Type B pancreatic cell (in vitro differentiated cells): Measurements from ENCODE around the gene ADAMTS17. TPM values are rescaled to one million over a fixed set of nuclear protein-coding genes. Genes with fewer than 3 reads are reported as not detected.

ENCODE experiments used
- DNase-seq: peaks from one replicate; pipeline ENCODE4 v3.0.0; 2021; ENCODE audit warnings: mixed read lengths; ENCODE audit not compliant: unreplicated experiment; ENCODE audit errors: extremely low spot score
- H3K27ac Mint-ChIP-seq: 2 replicates; pipeline ENCODE4 v1.8.0; 2021; ENCODE audit warnings: mild to moderate bottlenecking, mixed read lengths
- H3K27me3 Mint-ChIP-seq: 2 replicates; pipeline ENCODE4 v1.8.0; 2021; ENCODE audit warnings: mixed read lengths
- H3K36me3 Mint-ChIP-seq: 2 replicates; pipeline ENCODE4 v1.8.0; 2021; ENCODE audit warnings: mixed read lengths
- H3K4me1 Mint-ChIP-seq: one replicate; pipeline ENCODE4 v1.8.0; 2021; ENCODE audit warnings: mixed read lengths; ENCODE audit not compliant: unreplicated experiment
- H3K4me3 Mint-ChIP-seq: 2 replicates; pipeline ENCODE4 v1.8.0; 2021; ENCODE audit warnings: mild to moderate bottlenecking, mixed read lengths
- H3K9me3 Mint-ChIP-seq: 2 replicates; pipeline ENCODE4 v1.8.0; 2021; ENCODE audit warnings: mixed read lengths
- total RNA-seq: library from RNA; stranded (reverse); gene quantifications from 2 replicates; pipeline ENCODE4 v1.2.1, GENCODE V29; 2021; ENCODE audit warnings: low replicate concordance
- TF ChIP-seq, protein P1 (sequence below): fragments of 200-600 bp; sonication (generic); conservative IDR thresholded peaks from 2 replicates; pipeline ENCODE4 v1.5.0; 2021; ENCODE audit warnings: antibody characterized with exemption, mild to moderate bottlenecking

ADAMTS17 gene
- total RNA-seq, 1 donor from 2014 or later: 18.3 TPM

DNA sequence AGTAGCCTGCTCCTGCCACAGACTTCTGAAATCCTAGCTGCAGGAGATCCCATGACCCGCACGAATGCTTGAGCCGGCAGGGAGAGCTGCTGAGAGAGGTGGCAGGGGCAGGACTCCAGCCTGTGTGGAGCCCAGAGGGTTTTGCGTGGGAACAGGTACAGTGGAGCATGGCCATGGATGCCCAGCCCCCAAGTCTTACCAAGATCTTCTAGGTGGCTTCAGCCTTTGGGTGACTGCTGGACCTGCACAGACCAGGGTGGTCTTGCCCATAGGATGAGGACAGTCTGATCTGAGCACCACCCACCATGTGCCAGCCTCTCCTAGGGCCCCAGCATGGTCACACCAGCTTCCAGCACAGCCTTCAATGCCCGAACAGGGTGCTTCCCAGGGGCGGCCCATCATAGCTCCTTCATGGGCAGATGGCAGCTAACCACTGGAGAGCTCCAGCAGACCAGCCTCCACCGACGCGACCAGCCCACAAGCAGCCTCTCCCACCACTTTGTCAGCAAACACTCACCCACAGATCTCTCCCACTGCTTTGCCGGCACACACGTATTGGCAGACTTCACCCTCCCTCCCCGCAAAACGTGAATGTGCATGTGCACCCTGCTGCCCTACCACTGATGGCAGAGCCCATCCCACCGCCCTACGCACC, 56.0 kb downstream of the ADAMTS17 start:
- TF ChIP-seq, protein P1, sequence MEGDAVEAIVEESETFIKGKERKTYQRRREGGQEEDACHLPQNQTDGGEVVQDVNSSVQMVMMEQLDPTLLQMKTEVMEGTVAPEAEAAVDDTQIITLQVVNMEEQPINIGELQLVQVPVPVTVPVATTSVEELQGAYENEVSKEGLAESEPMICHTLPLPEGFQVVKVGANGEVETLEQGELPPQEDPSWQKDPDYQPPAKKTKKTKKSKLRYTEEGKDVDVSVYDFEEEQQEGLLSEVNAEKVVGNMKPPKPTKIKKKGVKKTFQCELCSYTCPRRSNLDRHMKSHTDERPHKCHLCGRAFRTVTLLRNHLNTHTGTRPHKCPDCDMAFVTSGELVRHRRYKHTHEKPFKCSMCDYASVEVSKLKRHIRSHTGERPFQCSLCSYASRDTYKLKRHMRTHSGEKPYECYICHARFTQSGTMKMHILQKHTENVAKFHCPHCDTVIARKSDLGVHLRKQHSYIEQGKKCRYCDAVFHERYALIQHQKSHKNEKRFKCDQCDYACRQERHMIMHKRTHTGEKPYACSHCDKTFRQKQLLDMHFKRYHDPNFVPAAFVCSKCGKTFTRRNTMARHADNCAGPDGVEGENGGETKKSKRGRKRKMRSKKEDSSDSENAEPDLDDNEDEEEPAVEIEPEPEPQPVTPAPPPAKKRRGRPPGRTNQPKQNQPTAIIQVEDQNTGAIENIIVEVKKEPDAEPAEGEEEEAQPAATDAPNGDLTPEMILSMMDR: no peak
- peaks cover 5% of the 10 kb centered on the region for H3K36me3 Mint-ChIP-seq
- DNase-seq: no peak
- no peak overlapping the region for H3K27ac Mint-ChIP-seq
- H3K9me3 Mint-ChIP-seq: no peaks in the 10 kb centered on the region
- no peaks in the 10 kb centered on the region for H3K4me1 Mint-ChIP-seq
- no peak overlapping the region for H3K4me3 Mint-ChIP-seq
- no peaks in the 10 kb centered on the region for H3K27me3 Mint-ChIP-seq

- DNase-seq: no peak
- Mint-ChIP-seq H3K27ac (no peak overlapping the region), H3K9me3 (no peaks in the 10 kb centered on the region), H3K4me3 (no peak overlapping the region), H3K4me1 (no peaks in the 10 kb centered on the region), H3K36me3 (peaks cover 6% of the 10 kb centered on the region), H3K27me3 (no peaks in the 10 kb centered on the region)
- TF ChIP-seq, protein P1: no peak
Observed at GRCh38 chr15:100284701-100285100, 57.1 kb downstream of the ADAMTS17 start.

- H3K9me3 Mint-ChIP-seq: no peaks in the 10 kb centered on the region
- no peaks in the 10 kb centered on the region for H3K27me3 Mint-ChIP-seq
- no peaks in the 10 kb centered on the region for H3K4me1 Mint-ChIP-seq
- no peak for DNase-seq
- H3K27ac Mint-ChIP-seq: no peak overlapping the region
- no peak overlapping the region for H3K4me3 Mint-ChIP-seq
- H3K36me3 Mint-ChIP-seq: peaks cover 10% of the 10 kb centered on the region
- TF ChIP-seq, protein P1: no peak
Observed at GRCh38 chr15:100284191-100284590, 57.6 kb downstream of the ADAMTS17 start.

GRCh38 chr15:100281096-100281917, 60.5 kb downstream of the ADAMTS17 start:
- Mint-ChIP-seq H3K4me1 (no peaks in the 10 kb centered on the region), H3K4me3 (no peak overlapping the region), H3K27ac (no peak overlapping the region), H3K9me3 (no peaks in the 10 kb centered on the region), H3K27me3 (no peaks in the 10 kb centered on the region), H3K36me3 (peaks cover 6% of the 10 kb centered on the region)
- TF ChIP-seq, protein P1: no peak
- no peak for DNase-seq

DNA sequence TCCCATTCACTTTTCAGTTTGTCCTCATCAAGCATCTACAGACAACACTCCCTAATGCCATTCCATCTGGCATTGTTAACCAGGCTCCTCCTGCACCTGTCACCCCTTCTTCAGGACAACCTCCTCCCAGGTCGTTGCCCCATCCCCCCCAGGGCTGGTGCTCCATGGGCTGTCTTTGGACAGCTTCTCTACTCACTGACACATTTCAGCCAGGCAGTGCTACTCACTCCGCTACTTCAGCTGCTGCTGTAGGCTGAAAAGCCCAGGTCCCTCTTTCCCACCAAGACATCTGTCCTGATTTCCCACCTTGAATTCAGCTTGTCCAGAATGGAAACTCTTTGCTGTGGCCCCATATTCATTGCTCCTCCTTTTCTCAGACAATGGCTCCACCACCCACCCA, 61.9 kb downstream of the ADAMTS17 start:
- no peak for DNase-seq
- peaks cover 6% of the 10 kb centered on the region for H3K36me3 Mint-ChIP-seq
- no peak overlapping the region for H3K4me3 Mint-ChIP-seq
- TF ChIP-seq, protein P1: no peak
- H3K9me3 Mint-ChIP-seq: no peaks in the 10 kb centered on the region
- no peaks in the 10 kb centered on the region for H3K27me3 Mint-ChIP-seq
- no peaks in the 10 kb centered on the region for H3K4me1 Mint-ChIP-seq
- H3K27ac Mint-ChIP-seq: no peak overlapping the region
